ENCODE results near the gene SEPTIN5. TPM values are rescaled to one million over a fixed set of nuclear protein-coding genes. Genes with fewer than 3 reads are reported as not detected.

The SEPTIN5 gene
- total RNA-seq, 3 donors from 2014 or later = 0.38 to 1.3 (median 1.1) TPM

DNA sequence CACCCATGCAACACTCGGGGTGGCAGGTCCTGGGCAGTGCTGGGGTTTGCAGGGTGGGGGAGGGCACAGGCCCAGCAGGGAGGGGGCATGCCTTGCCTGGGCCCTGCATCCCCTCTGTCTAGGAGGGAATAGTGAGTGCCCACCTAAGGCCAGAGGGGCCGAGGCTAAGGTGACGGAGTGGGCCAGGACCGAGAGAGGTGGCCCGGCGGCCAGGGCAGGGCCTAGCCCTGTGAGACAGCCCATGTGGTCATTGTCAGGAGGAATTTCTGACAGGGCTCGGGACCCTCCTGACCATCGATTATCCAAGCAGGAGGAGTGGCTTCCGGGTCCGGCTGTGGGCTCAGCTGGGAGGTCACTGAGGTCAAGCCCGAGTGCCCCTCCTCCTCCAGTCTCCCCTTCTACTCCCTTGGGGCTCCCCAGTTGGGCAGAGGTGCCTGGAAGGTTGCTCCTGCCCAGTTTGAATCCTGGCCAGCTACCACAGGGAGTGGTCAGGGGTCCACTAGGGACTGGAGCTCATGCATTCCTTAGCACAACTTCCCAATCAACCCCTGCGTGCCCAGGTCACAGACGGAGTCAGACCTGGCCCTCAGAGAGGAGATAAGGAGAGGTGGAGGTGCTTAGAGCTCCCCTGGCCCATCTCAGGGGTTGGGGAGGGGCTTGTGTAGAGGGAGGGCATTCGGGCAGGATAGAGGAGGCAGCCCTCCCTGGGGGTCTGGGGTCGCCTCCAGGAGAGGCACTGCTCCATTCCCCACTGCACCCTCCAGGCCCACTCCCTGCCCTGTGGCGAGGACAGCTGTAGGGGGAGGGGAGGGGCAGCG, 23.8 kb downstream of the SEPTIN5 start:
- Mint-ChIP-seq H3K27me3 (ENCODE audit: low read depth) (no peaks in the 10 kb centered on the region), H3K9me3 (no peaks in the 10 kb centered on the region), H3K4me3 (no peak overlapping the region), H3K4me1 (ENCODE audit: low read depth) (no peaks in the 10 kb centered on the region), H3K36me3 (ENCODE audit: insufficient read depth) (no peaks in the 10 kb centered on the region)
- ATAC-seq (no peak), DNase-seq (no peak)

DNA sequence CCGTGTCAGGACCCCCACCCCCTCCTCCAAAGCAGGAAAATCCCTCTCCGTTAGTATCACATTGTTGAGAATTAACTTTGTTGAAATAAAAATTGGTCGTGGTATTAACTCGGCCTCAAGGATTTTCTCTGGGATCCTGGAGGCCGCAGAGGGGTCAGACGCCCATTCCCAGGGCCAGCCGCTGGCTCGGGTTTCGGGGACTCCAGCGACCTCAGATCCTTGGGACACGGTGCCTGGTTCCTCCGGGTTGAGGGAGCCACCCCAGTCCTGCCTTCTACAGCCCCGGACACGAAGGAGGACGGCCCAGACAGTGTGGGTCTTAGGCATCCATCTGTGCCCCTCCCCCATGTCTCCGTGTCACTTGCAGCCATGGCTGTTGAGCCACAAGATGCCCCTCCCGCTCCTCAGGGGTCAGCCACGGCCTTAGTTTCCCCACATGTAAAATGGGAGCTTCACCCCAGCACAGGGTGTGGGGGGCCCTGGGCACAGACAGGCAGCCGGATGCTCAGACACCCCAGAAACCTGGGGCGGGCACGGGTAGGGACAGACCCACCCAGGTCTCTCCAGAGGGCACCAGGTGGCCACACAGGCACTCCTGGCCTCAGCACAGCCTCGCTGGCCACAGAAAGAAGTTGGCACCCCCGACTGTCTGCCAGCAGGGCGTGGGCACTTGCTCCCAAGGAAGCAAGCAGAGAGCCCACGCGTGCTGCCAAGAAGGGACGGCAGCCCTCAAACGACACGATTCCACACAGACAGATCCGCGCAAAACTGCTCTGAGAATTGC, 24.6 kb downstream of the SEPTIN5 start:
- DNase-seq (no peak), ATAC-seq (no peak)
- Mint-ChIP-seq H3K27me3 (ENCODE audit: low read depth) (no peaks in the 10 kb centered on the region), H3K4me3 (no peak overlapping the region), H3K4me1 (ENCODE audit: low read depth) (no peaks in the 10 kb centered on the region), H3K9me3 (no peaks in the 10 kb centered on the region), H3K36me3 (ENCODE audit: insufficient read depth) (no peaks in the 10 kb centered on the region)

DNA sequence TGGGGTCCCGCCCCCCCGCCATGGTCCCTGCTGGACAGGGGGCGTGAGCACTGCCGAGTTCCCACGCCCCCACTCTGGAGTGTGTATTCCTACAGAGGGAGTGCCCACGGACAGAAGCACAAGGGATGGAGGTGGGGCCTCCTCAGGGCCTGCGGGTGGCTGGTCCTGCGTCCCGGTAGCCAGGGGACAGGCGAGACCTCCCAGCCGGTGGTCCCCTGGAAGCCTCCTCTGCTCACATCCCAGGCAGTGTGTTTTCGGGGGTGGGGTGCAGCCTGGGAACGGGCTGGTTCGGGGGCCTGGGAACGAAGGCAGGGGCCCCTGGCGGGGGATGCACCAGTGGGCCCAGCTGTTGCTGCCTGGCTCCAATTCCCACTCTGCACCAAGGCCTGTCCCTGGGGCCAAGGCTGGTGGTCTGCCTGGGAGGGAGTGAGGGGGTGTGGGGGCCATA, 25.2 kb downstream of the SEPTIN5 start:
- Mint-ChIP-seq H3K9me3 (no peaks in the 10 kb centered on the region), H3K4me3 (no peak overlapping the region), H3K36me3 (ENCODE audit: insufficient read depth) (no peaks in the 10 kb centered on the region), H3K27me3 (ENCODE audit: low read depth) (no peaks in the 10 kb centered on the region), H3K4me1 (ENCODE audit: low read depth) (no peaks in the 10 kb centered on the region)
- ATAC-seq = no peak
- no peak for DNase-seq

DNA sequence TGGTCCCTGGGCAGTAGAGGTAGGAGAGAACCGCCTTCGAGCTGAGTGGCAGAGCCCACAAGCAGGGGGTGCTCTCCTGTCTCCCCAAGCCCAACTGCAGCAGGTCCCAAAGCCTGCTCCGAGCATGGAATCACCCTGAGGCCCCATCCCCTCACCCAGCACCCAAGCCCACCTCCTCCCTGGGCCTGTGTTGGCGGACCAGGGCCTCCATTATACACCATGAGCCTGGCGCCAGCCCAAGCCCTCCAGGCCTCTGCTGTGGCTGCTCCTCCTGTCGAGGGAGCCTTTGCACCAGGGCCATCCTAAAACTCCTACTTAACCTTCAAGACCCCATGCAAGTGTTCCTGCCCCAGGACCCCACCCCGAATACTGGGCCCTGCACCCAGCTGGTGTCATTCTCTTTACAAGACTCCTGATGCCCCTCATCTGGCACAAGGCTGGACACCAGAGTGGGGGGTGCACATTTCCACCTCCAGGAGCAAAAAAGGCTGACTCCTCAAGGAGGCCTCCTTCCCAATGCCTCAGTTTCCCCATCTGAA, 25.7 kb downstream of the SEPTIN5 start:
- Mint-ChIP-seq H3K4me1 (ENCODE audit: low read depth) (no peaks in the 10 kb centered on the region), H3K9me3 (no peaks in the 10 kb centered on the region), H3K27me3 (ENCODE audit: low read depth) (no peaks in the 10 kb centered on the region), H3K36me3 (ENCODE audit: insufficient read depth) (no peaks in the 10 kb centered on the region), H3K4me3 (no peak overlapping the region)
- no peak for ATAC-seq
- DNase-seq = no peak

DNA sequence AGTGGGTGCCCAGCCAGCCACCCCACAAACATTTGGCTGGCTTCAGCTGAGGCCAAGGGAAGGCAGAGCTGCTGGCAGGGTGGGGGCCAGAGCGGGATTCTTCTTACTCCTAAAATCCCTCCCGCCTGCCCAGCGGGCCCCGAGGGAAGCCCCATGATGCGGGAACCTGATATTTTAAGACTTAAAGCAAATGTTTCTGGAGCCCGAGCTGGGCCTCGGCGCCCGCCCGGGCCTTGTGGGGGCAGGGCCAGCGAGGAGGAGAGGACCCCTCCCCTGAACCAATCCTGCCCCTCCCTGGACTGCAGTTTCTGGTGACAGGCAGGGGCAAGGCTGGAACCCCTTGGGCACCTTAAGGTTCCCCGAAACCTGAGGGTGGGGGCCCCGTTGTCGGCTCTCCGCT, 26.3 kb downstream of the SEPTIN5 start:
- Mint-ChIP-seq H3K9me3 (no peaks in the 10 kb centered on the region), H3K4me3 (no peak overlapping the region), H3K27me3 (ENCODE audit: low read depth) (no peaks in the 10 kb centered on the region), H3K36me3 (ENCODE audit: insufficient read depth) (no peaks in the 10 kb centered on the region), H3K4me1 (ENCODE audit: low read depth) (no peaks in the 10 kb centered on the region)
- ATAC-seq (no peak), DNase-seq (no peak)

DNA sequence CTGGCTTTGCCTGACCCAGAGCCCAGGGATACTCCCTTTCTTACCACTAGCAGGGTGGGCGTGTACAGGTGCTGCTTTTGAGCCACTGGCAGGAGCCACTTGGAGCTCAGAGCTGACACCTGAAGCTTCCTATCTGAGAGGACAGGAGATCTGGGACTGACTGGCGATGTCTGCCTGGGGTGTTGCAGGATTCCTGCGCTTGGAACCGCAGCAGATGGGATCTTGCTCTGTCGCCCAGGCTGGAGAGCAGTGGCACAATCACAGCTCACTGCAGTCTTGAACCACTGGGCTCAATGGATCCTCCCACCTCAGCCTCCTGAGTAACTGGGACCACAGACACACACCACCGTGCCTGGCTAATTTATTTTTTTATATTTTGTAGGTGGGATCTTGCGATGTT, 26.8 kb downstream of the SEPTIN5 start:
- no peaks in the 10 kb centered on the region for H3K9me3 Mint-ChIP-seq
- no peak for ATAC-seq

DNA sequence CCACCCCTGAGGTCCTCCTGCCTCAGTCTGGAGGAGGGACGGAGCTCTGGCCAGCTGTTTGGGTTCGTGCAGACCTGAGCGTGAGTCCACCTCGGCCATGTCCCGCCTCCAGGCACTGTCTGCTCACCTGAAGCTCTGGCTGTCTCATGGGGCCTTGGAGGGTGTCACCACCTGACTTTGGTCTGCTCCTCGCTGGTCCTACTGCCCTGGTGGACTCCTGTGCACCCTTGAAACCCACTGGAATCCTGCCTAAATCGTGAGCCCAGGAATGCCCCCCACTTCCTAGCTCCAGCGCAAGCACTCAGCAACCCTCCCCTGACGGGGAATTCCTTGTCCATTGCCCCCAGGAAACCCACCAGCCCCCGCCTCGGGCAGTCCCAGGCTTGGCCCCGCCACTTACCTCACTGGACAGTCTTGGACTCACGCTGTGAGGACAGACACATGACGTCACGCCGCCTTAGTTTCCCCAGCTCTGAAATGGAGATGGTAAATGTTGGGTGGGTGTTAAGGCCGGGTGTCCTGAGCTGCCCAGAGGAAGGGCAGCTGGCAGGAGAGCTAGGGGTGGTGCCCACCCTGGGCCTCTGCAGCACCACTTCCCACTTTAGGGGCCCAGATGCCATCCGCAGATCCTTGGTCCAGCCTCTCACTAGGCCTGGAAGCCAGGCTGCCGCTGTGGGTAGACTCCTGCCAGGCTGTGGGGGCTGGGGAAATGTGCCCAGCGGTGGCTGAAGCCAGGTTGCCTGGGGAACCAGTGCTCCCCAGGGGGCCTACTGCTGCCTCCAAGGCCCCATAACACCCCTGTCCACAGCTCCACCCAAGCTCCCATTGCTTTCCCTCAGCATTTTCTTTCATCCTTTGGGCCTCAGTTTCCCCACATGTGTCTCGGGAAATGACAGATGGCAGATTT, 28.1 kb downstream of the SEPTIN5 start:
- ATAC-seq (no peak), DNase-seq (no peak)
- Mint-ChIP-seq H3K4me1 (ENCODE audit: low read depth) (no peaks in the 10 kb centered on the region), H3K36me3 (ENCODE audit: insufficient read depth) (no peaks in the 10 kb centered on the region), H3K4me3 (no peak overlapping the region), H3K9me3 (no peaks in the 10 kb centered on the region), H3K27me3 (ENCODE audit: low read depth) (no peaks in the 10 kb centered on the region)

More for the DNA sequence above, 26.8 kb downstream of the SEPTIN5 start:
- Mint-ChIP-seq H3K4me3 (no peak overlapping the region), H3K36me3 (ENCODE audit: insufficient read depth) (no peaks in the 10 kb centered on the region), H3K4me1 (ENCODE audit: low read depth) (no peaks in the 10 kb centered on the region), H3K27me3 (ENCODE audit: low read depth) (no peaks in the 10 kb centered on the region)
- DNase-seq = no peak

DNA sequence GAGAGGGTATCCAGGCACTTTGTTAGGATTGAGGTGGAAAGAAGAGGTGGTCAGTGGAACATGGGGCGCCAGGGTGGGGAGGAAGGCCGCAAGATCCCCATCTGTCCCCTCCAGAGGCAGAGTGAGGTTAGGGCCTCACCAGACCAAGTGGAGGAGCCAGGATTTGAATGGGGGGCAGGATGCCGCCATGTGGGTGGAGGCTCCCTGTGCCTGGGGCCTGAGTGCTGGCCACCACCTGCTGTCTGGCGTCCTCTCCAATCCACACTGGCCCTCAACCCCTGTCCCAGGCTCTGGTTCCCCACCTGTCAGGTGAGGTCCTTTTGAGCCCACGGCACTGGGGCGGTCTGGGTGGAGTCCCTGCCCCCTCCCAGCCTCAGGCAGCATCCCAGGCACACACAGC, 28.8 kb downstream of the SEPTIN5 start:
- ATAC-seq = no peak
- no peak overlapping the region for H3K4me3 Mint-ChIP-seq
- no peaks in the 10 kb centered on the region for H3K4me1 Mint-ChIP-seq (ENCODE audit: low read depth)
- no peaks in the 10 kb centered on the region for H3K9me3 Mint-ChIP-seq
- H3K27me3 Mint-ChIP-seq (ENCODE audit: low read depth) = no peaks in the 10 kb centered on the region
- no peaks in the 10 kb centered on the region for H3K36me3 Mint-ChIP-seq (ENCODE audit: insufficient read depth)
- DNase-seq = no peak

DNA sequence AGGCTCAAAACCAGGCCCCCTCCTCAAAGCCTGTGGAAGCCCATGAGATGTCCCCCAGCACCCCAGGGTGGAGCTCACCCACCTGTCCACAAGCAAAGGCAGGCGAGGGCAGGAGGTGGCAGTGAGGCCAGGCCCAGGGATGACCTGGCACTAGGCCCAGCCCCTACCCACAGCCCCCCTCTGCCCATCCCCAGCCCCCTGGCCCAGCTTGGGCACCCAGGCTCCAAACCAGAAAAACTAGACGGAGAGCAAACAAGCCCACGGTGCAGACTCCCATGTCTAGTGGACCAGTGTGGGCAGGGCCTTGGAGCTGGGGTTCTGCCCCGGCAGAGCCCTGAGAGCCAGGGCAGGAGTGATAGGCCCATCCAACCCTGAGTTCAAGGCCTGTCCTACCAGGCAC, 29.3 kb downstream of the SEPTIN5 start:
- DNase-seq (no peak), ATAC-seq (no peak)
- Mint-ChIP-seq H3K4me3 (no peak overlapping the region), H3K27me3 (ENCODE audit: low read depth) (no peaks in the 10 kb centered on the region), H3K4me1 (ENCODE audit: low read depth) (no peaks in the 10 kb centered on the region), H3K9me3 (no peaks in the 10 kb centered on the region), H3K36me3 (ENCODE audit: insufficient read depth) (no peaks in the 10 kb centered on the region)

DNA sequence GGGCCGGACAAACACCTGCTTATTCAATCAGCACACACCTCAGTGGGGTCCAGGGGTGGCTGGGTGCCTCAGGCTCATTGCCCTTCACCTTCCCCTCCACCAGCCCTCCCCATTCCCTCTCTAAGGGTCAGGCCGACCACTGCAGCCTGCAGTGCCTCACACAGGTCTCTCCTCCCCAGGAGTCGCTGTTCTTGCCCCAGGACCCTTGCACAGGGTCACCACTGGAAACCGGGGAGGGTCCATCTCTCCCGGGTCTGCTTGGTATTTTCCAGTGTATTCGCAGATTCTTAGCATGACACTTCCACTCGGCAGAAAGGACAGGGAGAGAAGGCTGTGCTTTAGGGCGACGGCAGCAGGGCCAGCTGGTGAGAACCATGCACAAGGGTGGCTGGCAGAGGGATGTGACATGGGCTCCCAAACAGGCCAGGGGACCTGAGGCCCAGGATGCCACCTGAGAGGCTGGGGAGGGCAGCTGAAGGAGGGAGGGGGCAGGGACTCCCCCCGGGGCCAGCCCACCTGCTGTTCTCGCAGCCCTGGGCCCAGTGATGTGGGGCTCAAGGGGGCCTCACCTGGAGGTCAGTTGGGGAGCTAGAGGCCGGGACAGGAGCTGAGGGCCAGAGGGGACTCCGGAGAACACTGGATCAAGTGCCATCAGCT, 30.2 kb downstream of the SEPTIN5 start:
- Mint-ChIP-seq H3K36me3 (ENCODE audit: insufficient read depth) (no peaks in the 10 kb centered on the region), H3K9me3 (no peaks in the 10 kb centered on the region), H3K27me3 (ENCODE audit: low read depth) (no peaks in the 10 kb centered on the region), H3K4me1 (ENCODE audit: low read depth) (no peaks in the 10 kb centered on the region), H3K4me3 (no peak overlapping the region)
- DNase-seq (no peak), ATAC-seq (no peak)

DNA sequence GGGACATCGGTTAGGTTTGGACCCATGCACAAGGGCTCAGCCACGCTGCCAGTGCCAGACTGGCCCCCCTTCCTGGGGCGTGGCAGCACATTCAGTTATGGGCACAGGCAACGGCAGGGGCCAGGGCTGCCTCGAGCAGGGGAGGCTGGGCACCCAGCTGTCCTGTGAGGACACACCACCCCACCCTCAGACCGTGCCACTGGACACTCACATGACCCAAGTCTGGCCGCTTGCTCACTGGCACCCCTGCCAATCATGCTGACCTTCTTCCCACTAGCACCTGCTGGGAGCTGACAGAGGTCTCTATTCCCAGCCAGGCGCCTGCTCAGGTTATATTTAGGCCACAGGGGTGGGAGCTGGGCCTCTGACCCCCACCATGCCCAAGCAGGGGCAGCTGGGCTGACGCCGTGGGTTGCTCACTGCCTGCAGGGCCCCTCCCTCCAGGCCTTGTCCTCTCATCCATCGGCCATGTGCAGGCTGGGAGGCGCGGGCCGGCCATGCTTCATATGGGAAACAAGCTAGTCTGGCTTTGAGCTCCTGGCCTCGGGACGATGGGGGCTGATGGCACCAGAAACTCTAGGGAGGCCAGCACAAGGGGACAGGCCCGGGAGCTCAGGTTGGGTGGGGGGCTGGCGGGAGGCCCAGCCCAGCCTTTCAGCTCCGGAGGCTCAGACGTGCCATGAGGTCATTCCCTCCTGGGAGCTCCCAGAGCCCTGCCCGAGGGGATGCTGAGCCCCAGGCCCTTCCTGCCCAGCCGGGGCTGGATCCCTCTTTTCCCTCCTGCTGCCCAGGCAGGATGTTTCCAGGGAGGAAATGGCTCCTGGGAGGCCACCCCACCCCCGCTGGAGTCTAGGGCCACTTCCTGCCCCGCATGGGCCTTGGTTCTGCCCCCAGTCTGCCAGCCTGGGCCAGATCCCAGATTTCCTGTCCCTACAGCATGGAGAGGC, 31.1 kb downstream of the SEPTIN5 start:
- no peak for ATAC-seq
- H3K4me1 Mint-ChIP-seq (ENCODE audit: low read depth) = no peaks in the 10 kb centered on the region
- H3K27me3 Mint-ChIP-seq (ENCODE audit: low read depth) = no peaks in the 10 kb centered on the region
- no peak for DNase-seq
- H3K9me3 Mint-ChIP-seq = no peaks in the 10 kb centered on the region
- H3K36me3 Mint-ChIP-seq (ENCODE audit: insufficient read depth) = no peaks in the 10 kb centered on the region
- no peak overlapping the region for H3K4me3 Mint-ChIP-seq

DNA sequence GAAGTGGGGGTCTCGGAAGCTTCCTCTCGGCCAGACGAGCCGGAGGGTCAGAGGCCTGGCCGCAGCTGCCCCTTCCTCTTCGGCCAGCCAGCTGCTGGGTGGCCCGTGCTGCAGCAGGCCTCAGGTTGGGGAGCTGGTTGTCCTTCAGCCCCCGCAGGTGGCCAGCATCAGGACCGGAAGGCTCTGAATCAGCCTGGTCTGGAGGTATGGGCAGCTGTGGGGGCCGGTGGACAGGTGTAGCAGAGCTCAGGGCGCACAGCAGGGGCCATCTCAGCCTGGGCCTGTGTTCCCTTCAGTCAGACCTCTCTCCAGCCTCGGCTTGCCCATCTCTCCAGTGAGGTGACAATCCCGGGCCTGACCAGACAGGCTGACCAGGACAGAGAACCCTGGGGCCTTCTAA, 32.4 kb downstream of the SEPTIN5 start:
- DNase-seq (no peak), ATAC-seq (no peak)
- peaks cover under 1% of the 10 kb centered on the region for H3K27me3 Mint-ChIP-seq (ENCODE audit: low read depth)
- no peaks in the 10 kb centered on the region for H3K36me3 Mint-ChIP-seq (ENCODE audit: insufficient read depth)
- H3K4me3 Mint-ChIP-seq = no peak overlapping the region
- no peaks in the 10 kb centered on the region for H3K9me3 Mint-ChIP-seq
- H3K4me1 Mint-ChIP-seq (ENCODE audit: low read depth) = no peaks in the 10 kb centered on the region

DNA sequence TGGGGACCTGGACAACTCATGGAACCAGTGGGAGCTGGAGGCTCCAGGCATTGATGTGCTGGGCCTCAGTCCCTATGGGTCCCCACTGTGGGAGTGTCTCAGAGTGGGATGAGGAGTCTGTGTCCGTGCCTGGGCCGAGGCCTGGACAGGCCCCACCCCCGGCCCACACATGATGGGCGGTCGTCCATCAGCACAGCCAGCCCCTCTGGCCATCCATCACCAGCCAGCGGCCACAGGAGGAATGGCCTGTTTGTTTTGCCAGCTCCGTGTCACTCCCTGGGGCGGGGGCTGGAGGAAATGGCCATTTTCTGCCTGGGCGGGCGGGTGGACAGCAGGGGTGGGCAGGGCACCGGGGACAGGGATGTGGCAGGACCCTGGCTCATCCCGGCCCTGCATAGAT, 33.2 kb downstream of the SEPTIN5 start:
- no peak for ATAC-seq
- Mint-ChIP-seq H3K9me3 (no peaks in the 10 kb centered on the region), H3K4me3 (no peak overlapping the region), H3K4me1 (ENCODE audit: low read depth) (no peaks in the 10 kb centered on the region), H3K36me3 (ENCODE audit: insufficient read depth) (no peaks in the 10 kb centered on the region), H3K27me3 (ENCODE audit: low read depth) (peaks cover 4% of the 10 kb centered on the region)
- DNase-seq = no peak

Data from activated T-cell treated with anti-CD3 and anti-CD28 coated beads, Interleukin-2, amount 50 U/mL, for 4 hours (primary cell).